ENCODE results near the gene PLEKHG4B.

- no peak for TF ChIP-seq USF2 (CRISPR knock-in tag; IDR thresholded peaks at IDR 0.05)
- TF ChIP-seq E2F1 (CRISPR knock-in tag; IDR thresholded peaks at IDR 0.05), result no peak
- TF ChIP-seq ATF1 (CRISPR knock-in tag; IDR thresholded peaks at IDR 0.05), result no peak
- TF ChIP-seq FOXP4 (CRISPR knock-in tag; IDR thresholded peaks at IDR 0.05), result no peak
- no peak for TF ChIP-seq NR1H2 (CRISPR knock-in tag; IDR thresholded peaks at IDR 0.05)
- TF ChIP-seq ZNF121 (CRISPR knock-in tag; IDR thresholded peaks at IDR 0.05), result no peak
- TF ChIP-seq, protein P1, sequence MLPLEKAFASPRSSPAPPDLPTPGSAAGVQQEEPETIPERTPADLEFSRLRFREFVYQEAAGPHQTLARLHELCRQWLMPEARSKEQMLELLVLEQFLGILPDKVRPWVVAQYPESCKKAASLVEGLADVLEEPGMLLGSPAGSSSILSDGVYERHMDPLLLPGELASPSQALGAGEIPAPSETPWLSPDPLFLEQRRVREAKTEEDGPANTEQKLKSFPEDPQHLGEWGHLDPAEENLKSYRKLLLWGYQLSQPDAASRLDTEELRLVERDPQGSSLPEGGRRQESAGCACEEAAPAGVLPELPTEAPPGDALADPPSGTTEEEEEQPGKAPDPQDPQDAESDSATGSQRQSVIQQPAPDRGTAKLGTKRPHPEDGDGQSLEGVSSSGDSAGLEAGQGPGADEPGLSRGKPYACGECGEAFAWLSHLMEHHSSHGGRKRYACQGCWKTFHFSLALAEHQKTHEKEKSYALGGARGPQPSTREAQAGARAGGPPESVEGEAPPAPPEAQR (CRISPR knock-in tag; IDR thresholded peaks at IDR 0.05), result no peak
- TF ChIP-seq, protein P2, sequence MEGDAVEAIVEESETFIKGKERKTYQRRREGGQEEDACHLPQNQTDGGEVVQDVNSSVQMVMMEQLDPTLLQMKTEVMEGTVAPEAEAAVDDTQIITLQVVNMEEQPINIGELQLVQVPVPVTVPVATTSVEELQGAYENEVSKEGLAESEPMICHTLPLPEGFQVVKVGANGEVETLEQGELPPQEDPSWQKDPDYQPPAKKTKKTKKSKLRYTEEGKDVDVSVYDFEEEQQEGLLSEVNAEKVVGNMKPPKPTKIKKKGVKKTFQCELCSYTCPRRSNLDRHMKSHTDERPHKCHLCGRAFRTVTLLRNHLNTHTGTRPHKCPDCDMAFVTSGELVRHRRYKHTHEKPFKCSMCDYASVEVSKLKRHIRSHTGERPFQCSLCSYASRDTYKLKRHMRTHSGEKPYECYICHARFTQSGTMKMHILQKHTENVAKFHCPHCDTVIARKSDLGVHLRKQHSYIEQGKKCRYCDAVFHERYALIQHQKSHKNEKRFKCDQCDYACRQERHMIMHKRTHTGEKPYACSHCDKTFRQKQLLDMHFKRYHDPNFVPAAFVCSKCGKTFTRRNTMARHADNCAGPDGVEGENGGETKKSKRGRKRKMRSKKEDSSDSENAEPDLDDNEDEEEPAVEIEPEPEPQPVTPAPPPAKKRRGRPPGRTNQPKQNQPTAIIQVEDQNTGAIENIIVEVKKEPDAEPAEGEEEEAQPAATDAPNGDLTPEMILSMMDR (IDR thresholded peaks at IDR 0.05), result no peak
- TF ChIP-seq E2F5 (CRISPR knock-in tag; IDR thresholded peaks at IDR 0.05), result no peak
- TF ChIP-seq TEAD4 (CRISPR knock-in tag; IDR thresholded peaks at IDR 0.05), result no peak
- TF ChIP-seq RELA (CRISPR knock-in tag; IDR thresholded peaks at IDR 0.05; ENCODE audit: borderline replicate concordance), result no peak
- TF ChIP-seq, protein P3, sequence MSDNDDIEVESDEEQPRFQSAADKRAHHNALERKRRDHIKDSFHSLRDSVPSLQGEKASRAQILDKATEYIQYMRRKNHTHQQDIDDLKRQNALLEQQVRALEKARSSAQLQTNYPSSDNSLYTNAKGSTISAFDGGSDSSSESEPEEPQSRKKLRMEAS (CRISPR knock-in tag; IDR thresholded peaks at IDR 0.05), result no peak
- no peak for TF ChIP-seq FOXP1 (CRISPR knock-in tag; IDR thresholded peaks at IDR 0.05; ENCODE audit: borderline replicate concordance)
Measured at GRCh38 chr5:152077-152476, 60.1 kb downstream of the PLEKHG4B start.

Data from WTC11 (cell line).